Stimulated activated CD4-positive, alpha-beta T cell treated with anti-CD3 and anti-CD28 coated beads, Interleukin-2, amount 100 ng/mL, for 48 hours (primary cell): ENCODE results near the gene POR.

Source experiments
- DNase-seq, 2 donors: peaks; one replicate each; pipeline ENCODE4 v3.0.0-alpha.2; 2020

POR gene

GRCh38 chr7:75980430-75981202 lies 65.7 kb downstream of the POR start:
- DNase-seq = no peak

GRCh38 chr7:75981203-75981452 lies 66.2 kb downstream of the POR start:
- no peak for DNase-seq

- DNase-seq = no peak
Measured at GRCh38 chr7:75981453-75982305, 66.7 kb downstream of the POR start.

GRCh38 chr7:75982306-75983064 lies 67.5 kb downstream of the POR start:
- no peak for DNase-seq

- DNase-seq = no peak
Measured at GRCh38 chr7:75983471-75984129, 68.6 kb downstream of the POR start.

- DNase-seq = no peak
Measured at GRCh38 chr7:75984130-75985008, 69.4 kb downstream of the POR start.

GRCh38 chr7:75985009-75985517 lies 70.1 kb downstream of the POR start:
- no peak for DNase-seq

GRCh38 chr7:75985518-75986146 lies 70.7 kb downstream of the POR start:
- DNase-seq = no peak

- DNase-seq = no peak
Measured at GRCh38 chr7:75986147-75986781, 71.3 kb downstream of the POR start.

GRCh38 chr7:75987026-75987804 lies 72.3 kb downstream of the POR start:
- no peak for DNase-seq

- DNase-seq = no peak
Measured at GRCh38 chr7:75987805-75988567, 73.0 kb downstream of the POR start.

- DNase-seq = no peak
Measured at GRCh38 chr7:75988568-75989499, 73.9 kb downstream of the POR start.

- no peak for DNase-seq
Measured at GRCh38 chr7:75989500-75990388, 74.8 kb downstream of the POR start.

- no peak for DNase-seq
Measured at GRCh38 chr7:75991531-75992082, 76.7 kb downstream of the POR start.

GRCh38 chr7:75992083-75992755 lies 77.3 kb downstream of the POR start:
- DNase-seq = no peak
